Transverse colon (tissue), 4 donors: ENCODE results near the gene RPL10L.

ENCODE experiments used
- CTCF ChIP-seq, 5 experiments: fragments of 200-600 bp in 3 of 5; fragments of 450-650 bp in 2 of 5; sonication (generic) in 3 of 5; IDR thresholded peaks; 1 replicate in 2 of 5; 2 replicates in 3 of 5; pipeline ENCODE4 v1.5.1; 2016 to 2017; ENCODE audit warnings: antibody characterized with exemption in 5 of 5, inconsistent platforms in 3 of 5, mild to moderate bottlenecking in 2 of 5, moderate library complexity in 1 of 5
- EP300 ChIP-seq: sonication (generic); formaldehyde crosslinking; IDR thresholded peaks from one replicate; pipeline ENCODE4 v1.6.1; 2017; ENCODE audit warnings: antibody characterized with exemption, low read depth
- POLR2A ChIP-seq: fragments of 450-650 bp; IDR thresholded peaks from one replicate; pipeline ENCODE4 v1.6.1; 2016; ENCODE audit warnings: antibody characterized with exemption, mild to moderate bottlenecking, moderate library complexity
- POLR2AphosphoS5 ChIP-seq, 3 donors: sonication (generic); formaldehyde crosslinking; IDR thresholded peaks; one replicate each; pipeline ENCODE4 v1.6.1; 2016; ENCODE audit warnings: antibody characterized with exemption in 3 of 3

GRCh38 chr14:46691819-46692218 lies 40.2 kb upstream of the RPL10L start:
- TF ChIP-seq CTCF (IDR thresholded peaks at IDR 0.05) (no peak), POLR2AphosphoS5 (IDR thresholded peaks at IDR 0.05) (no peak), EP300 (no peak), POLR2A (no peak)
